ENCODE measurements around the gene ANKRD2. TPM values are rescaled to one million over a fixed set of nuclear protein-coding genes. Genes with fewer than 3 reads are reported as not detected.
A peak's percentile ranks its signal among the peaks of the same experiment; 100 is the strongest.

ANKRD2 gene
- total and polyA plus RNA-seq, 2 donors (not counting 1 experiment from before 2014, with no cell fraction given) = 0.26 to 1.8 TPM

DNA sequence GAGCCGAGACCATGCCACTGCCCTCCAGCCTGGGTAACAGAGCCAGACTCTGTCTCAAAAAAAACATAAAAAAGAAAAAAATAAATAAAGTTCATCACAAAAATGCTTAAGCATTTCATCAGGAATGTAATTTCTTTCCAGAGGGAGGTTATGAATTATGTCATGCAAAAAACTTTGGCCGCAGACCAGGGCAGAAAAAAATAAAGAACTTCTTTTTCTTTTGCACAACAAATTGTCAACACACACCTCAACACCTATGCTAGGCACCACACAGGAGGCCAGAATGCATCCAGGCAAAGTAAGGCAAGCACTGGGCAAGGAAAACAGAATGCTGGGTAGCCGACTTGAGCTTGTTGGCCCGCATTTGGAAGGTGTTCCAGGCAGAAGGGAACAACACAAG lies 20.8 kb downstream of the ANKRD2 start:
- peak; percentile 16 to 39 for DNase-seq (ENCODE audit: low read depth in 2 of 2)
- TF ChIP-seq, protein P1, sequence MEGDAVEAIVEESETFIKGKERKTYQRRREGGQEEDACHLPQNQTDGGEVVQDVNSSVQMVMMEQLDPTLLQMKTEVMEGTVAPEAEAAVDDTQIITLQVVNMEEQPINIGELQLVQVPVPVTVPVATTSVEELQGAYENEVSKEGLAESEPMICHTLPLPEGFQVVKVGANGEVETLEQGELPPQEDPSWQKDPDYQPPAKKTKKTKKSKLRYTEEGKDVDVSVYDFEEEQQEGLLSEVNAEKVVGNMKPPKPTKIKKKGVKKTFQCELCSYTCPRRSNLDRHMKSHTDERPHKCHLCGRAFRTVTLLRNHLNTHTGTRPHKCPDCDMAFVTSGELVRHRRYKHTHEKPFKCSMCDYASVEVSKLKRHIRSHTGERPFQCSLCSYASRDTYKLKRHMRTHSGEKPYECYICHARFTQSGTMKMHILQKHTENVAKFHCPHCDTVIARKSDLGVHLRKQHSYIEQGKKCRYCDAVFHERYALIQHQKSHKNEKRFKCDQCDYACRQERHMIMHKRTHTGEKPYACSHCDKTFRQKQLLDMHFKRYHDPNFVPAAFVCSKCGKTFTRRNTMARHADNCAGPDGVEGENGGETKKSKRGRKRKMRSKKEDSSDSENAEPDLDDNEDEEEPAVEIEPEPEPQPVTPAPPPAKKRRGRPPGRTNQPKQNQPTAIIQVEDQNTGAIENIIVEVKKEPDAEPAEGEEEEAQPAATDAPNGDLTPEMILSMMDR (conservative IDR thresholded peaks at IDR 0.05 in 1 of 2, IDR thresholded peaks at IDR 0.05 in 1 of 2; ENCODE audit: low read depth in 1 of 2, low read length in 2 of 2) = no peak
- no peak for TF ChIP-seq EZH2 (IDR thresholded peaks at IDR 0.05; ENCODE audit: low read length, missing control alignments)

DNA sequence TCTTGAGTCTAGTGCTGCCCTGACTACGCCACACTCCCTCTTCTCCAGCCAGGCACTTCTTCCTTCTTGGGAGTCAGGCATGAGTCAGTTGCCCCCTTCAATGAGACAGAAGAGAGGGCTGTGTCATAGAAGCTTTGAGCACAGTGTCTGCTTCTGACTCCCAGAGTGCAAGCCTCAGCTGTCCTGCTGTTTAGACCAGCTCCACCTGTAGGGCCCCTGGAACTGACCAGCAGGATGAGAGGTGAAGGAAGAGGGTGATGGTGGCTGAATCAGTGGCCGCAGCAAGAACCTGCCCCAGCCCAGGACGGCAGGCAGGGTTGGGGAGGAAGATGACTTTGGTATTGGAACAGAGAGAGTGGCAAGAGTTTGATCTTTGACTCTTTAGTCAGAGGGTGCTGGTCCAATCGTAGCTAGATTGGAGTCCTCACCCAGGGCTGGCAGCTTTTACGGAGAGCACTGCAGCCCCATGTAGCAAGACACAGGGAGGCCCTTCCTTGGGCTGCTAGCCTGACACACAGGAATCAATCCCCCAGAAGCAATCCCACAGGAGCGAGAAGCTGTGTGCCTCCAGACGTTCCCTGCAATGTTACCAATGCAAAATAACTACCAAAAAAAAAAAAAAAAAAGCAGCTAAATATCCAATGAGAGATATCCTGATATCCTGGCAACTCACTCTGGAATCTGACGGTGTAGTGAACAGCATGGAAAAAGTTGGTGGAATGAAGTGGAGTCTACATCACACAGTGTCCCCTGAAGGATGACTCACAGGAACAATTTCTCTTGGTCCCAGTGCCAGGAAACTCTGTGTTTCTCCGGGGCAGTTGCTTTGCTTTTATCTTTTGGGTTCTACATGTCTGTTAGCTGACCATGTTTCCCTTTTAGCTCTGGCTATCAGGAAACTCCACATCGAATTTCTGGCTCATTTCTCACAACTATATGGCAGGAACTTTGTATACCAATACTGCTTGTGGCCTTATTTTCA lies 23.8 kb downstream of the ANKRD2 start:
- no peak overlapping the region for H3K9ac ChIP-seq (ENCODE audit: insufficient read depth, low read length)
- H3K4me3 ChIP-seq (replicated peaks in 1 of 4; ENCODE audit: control extremely low read depth in 1 of 4, insufficient read depth in 1 of 4, low read depth in 3 of 4, low read length in 4 of 4) = no peak overlapping the region
- H3K27ac ChIP-seq (ENCODE audit: insufficient read depth, low read length) = peak overlapping the region; percentile 67
- peak overlapping the region; percentile 19 for H2AFZ ChIP-seq (ENCODE audit: low read length)
- H4K20me1 ChIP-seq (ENCODE audit: control insufficient read depth, extremely low read depth, insufficient read depth, low read length) = no peaks in the 10 kb centered on the region
- no peaks in the 10 kb centered on the region for H3K79me2 ChIP-seq (ENCODE audit: control insufficient read depth, insufficient read depth, low read length)
- TF ChIP-seq EZH2 (IDR thresholded peaks at IDR 0.05; ENCODE audit: low read length, missing control alignments) = no peak
- TF ChIP-seq, protein P1 (conservative IDR thresholded peaks at IDR 0.05 in 1 of 2, IDR thresholded peaks at IDR 0.05 in 1 of 2; ENCODE audit: low read depth in 1 of 2, low read length in 2 of 2) = no peak
- H3K27me3 ChIP-seq (ENCODE audit: control insufficient read depth, insufficient read depth, low read length) = no peaks in the 10 kb centered on the region
- DNase-seq (ENCODE audit: low read depth in 2 of 2) = peak; percentile 66 to 95
- no peaks in the 10 kb centered on the region for H3K36me3 ChIP-seq (ENCODE audit: control insufficient read depth, insufficient read depth, low read length)
- no peaks in the 10 kb centered on the region for H3K9me3 ChIP-seq (ENCODE audit: control insufficient read depth, insufficient read depth, low read depth, low read length)
- peak overlapping the region; percentile 29 for H3K4me2 ChIP-seq (ENCODE audit: extremely low read depth, insufficient read depth, low read length)
- H3K4me1 ChIP-seq (ENCODE audit: control insufficient read depth, extremely low read depth, insufficient read depth, low read length) = peaks cover 15% of the 10 kb centered on the region

More for the DNA sequence above, 20.8 kb downstream of the ANKRD2 start:
- Histone ChIP-seq H3K36me3 (ENCODE audit: control insufficient read depth, insufficient read depth, low read length) (no peaks in the 10 kb centered on the region), H3K4me2 (ENCODE audit: extremely low read depth, insufficient read depth, low read length) (peak overlapping the region; percentile 42), H3K4me1 (ENCODE audit: control insufficient read depth, extremely low read depth, insufficient read depth, low read length) (peaks cover 15% of the 10 kb centered on the region), H4K20me1 (ENCODE audit: control insufficient read depth, extremely low read depth, insufficient read depth, low read length) (no peaks in the 10 kb centered on the region), H3K27me3 (ENCODE audit: control insufficient read depth, insufficient read depth, low read length) (no peaks in the 10 kb centered on the region), H3K27ac (ENCODE audit: insufficient read depth, low read length) (no peak overlapping the region), H3K79me2 (ENCODE audit: control insufficient read depth, insufficient read depth, low read length) (no peaks in the 10 kb centered on the region), H3K9me3 (ENCODE audit: control insufficient read depth, insufficient read depth, low read depth, low read length) (no peaks in the 10 kb centered on the region), H3K4me3 (replicated peaks in 1 of 4; ENCODE audit: control extremely low read depth in 1 of 4, insufficient read depth in 1 of 4, low read depth in 3 of 4, low read length in 4 of 4) (no peak overlapping the region), H2AFZ (ENCODE audit: low read length) (no peak overlapping the region), H3K9ac (ENCODE audit: insufficient read depth, low read length) (no peak overlapping the region)

DNA sequence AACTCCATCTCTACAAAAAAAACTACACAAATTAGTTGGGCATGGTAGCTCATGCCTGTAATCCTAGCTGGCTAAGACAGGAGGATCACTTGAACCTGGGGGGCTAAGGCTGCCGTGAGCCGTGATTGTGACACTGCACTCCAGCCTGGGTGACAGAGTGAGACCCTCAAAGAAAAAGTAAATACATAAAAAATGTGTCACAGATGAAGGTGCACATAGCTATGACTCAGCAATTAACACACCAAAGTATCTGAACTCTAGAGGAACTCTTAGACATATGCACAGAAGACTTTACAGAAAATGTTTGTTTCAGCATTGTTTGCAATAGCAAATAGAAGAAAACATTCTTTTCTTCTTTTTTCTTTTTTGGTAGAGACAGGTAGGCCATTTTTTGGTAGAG lies 25.2 kb downstream of the ANKRD2 start:
- Histone ChIP-seq H3K4me1 (ENCODE audit: control insufficient read depth, extremely low read depth, insufficient read depth, low read length) (peaks cover 15% of the 10 kb centered on the region), H3K27ac (ENCODE audit: insufficient read depth, low read length) (no peak overlapping the region)
- TF ChIP-seq EZH2 (IDR thresholded peaks at IDR 0.05; ENCODE audit: low read length, missing control alignments) = no peak
- TF ChIP-seq, protein P1 (conservative IDR thresholded peaks at IDR 0.05 in 1 of 2, IDR thresholded peaks at IDR 0.05 in 1 of 2; ENCODE audit: low read depth in 1 of 2, low read length in 2 of 2) = no peak

More for the DNA sequence above, 25.2 kb downstream of the ANKRD2 start:
- no peak overlapping the region for H2AFZ ChIP-seq (ENCODE audit: low read length)
- H3K36me3 ChIP-seq (ENCODE audit: control insufficient read depth, insufficient read depth, low read length) = no peaks in the 10 kb centered on the region
- H3K4me3 ChIP-seq (replicated peaks in 1 of 4; ENCODE audit: control extremely low read depth in 1 of 4, insufficient read depth in 1 of 4, low read depth in 3 of 4, low read length in 4 of 4) = no peak overlapping the region
- peak in 1 of 2 donors; percentile 16 for DNase-seq (ENCODE audit: low read depth in 2 of 2)
- no peaks in the 10 kb centered on the region for H3K9me3 ChIP-seq (ENCODE audit: control insufficient read depth, insufficient read depth, low read depth, low read length)
- no peak overlapping the region for H3K4me2 ChIP-seq (ENCODE audit: extremely low read depth, insufficient read depth, low read length)
- H3K79me2 ChIP-seq (ENCODE audit: control insufficient read depth, insufficient read depth, low read length) = no peaks in the 10 kb centered on the region
- H3K9ac ChIP-seq (ENCODE audit: insufficient read depth, low read length) = no peak overlapping the region
- H4K20me1 ChIP-seq (ENCODE audit: control insufficient read depth, extremely low read depth, insufficient read depth, low read length) = no peaks in the 10 kb centered on the region
- H3K27me3 ChIP-seq (ENCODE audit: control insufficient read depth, insufficient read depth, low read length) = no peaks in the 10 kb centered on the region
